Aorta (tissue), 5 donors: Measurements from ENCODE around the gene ZNF488. TPM values are rescaled to one million over a fixed set of nuclear protein-coding genes. Genes with fewer than 3 reads are reported as not detected.

Experiments used
- ATAC-seq: fragments of 200-7000 bp; cut with Tn5 transposase; one replicate; pipeline ENCODE4 v1.9.1; 2022; ENCODE audit warnings: moderate library complexity; ENCODE audit not compliant: low FRiP score
- DNase-seq, 2 donors: peaks; one replicate each; pipeline ENCODE4 v3.0.0-alpha.2; 2020
- H3K27ac ChIP-seq, 2 donors: one replicate each; pipeline ENCODE4 v1.5.1; 2013; ENCODE audit warnings: low read length in 2 of 2, mild to moderate bottlenecking in 2 of 2, moderate library complexity in 2 of 2, control low read depth in 1 of 2, inconsistent platforms in 1 of 2, low read depth in 1 of 2
- H3K27me3 ChIP-seq, 2 donors: one replicate each; pipeline ENCODE4 v1.6.1; 2013; ENCODE audit warnings: control low read depth in 1 of 2, low read length in 1 of 2, mild to moderate bottlenecking in 1 of 2, moderate library complexity in 1 of 2; ENCODE audit not compliant: insufficient read depth in 2 of 2, control insufficient read depth in 1 of 2
- H3K36me3 ChIP-seq, 2 donors: one replicate each; pipeline ENCODE4 v1.6.1; 2013; ENCODE audit warnings: control low read depth in 1 of 2, low read length in 1 of 2, mild to moderate bottlenecking in 1 of 2; ENCODE audit not compliant: insufficient read depth in 2 of 2, control insufficient read depth in 1 of 2
- H3K4me1 ChIP-seq, 2 donors: one replicate each; pipeline ENCODE4 v1.6.1; 2013; ENCODE audit warnings: low read length in 2 of 2, control low read depth in 1 of 2, mild to moderate bottlenecking in 1 of 2, moderate library complexity in 1 of 2; ENCODE audit not compliant: insufficient read depth in 2 of 2, control insufficient read depth in 1 of 2
- H3K4me3 ChIP-seq, 2 donors: one replicate each; pipeline ENCODE4 v1.5.1; 2013; ENCODE audit warnings: low read length in 2 of 2, control low read depth in 1 of 2, mild to moderate bottlenecking in 1 of 2
- H3K9me3 ChIP-seq: one replicate; pipeline ENCODE4 v1.6.1; 2013; ENCODE audit warnings: mild to moderate bottlenecking, low read length; ENCODE audit not compliant: control insufficient read depth
- WGBS, 2 donors: extraction: QIAGEN DNeasy Blood & Tissue Kit; methylation state at CpG; one replicate each; pipeline ENCODE4 v1.1.7; 2013; 5-methylcytosine and 5-hydroxymethylcytosine counted together
- intact Hi-C, 2 donors: fragments of 100-400 bp; cut with DNase I; formaldehyde crosslinking; loops; one replicate each; pipeline versions ENCODE4 v1.14.2 to v1.15.0; 2022
- polyA plus RNA-seq, 2 donors: library from polyadenylated mRNA; stranded (reverse); fragments of 200-250 nt; gene quantifications; one replicate each; pipeline ENCODE4 v1.2.3, GENCODE V29; 2013
- total RNA-seq, 2 donors: library from RNA; stranded (reverse); fragmentation: NEBNext Ultra II Directional; extraction: Animal tissue kit (Norgen Biotek cat#: 25700); gene quantifications; one replicate each; pipeline ENCODE4 v1.2.1, GENCODE V29; 2021
- donor health status: healthy with polysubstance abuse.
- donor health status: Bipolar disorder and iron deficiency.
- donor health status: DM: no; HTN: no; CAD: no.
- donor health status: DM: no; HTN: no; CAD: no.
- donor health status: DM: yes; HTN: yes; CAD: no.

ZNF488 gene
- total and polyA plus RNA-seq, 4 donors = 0.12 to 3.8 (median 0.20) TPM; not detected in 1

GRCh38 chr10:47329855-47330254 lies 54.2 kb downstream of the ZNF488 start:
- no peaks in the 10 kb centered on the region for H3K9me3 ChIP-seq
- no peaks in the 10 kb centered on the region for H3K36me3 ChIP-seq
- no peak for DNase-seq
- 90 to 94% methylated on average over 4 of the region's 4 CpGs for WGBS, 2 donors
- H3K27me3 ChIP-seq = no peaks in the 10 kb centered on the region
- H3K4me1 ChIP-seq = no peaks in the 10 kb centered on the region
- intact Hi-C loops = no loop called here
- H3K4me3 ChIP-seq = no peak overlapping the region
- no peak overlapping the region for H3K27ac ChIP-seq
- no peak for ATAC-seq

- Histone ChIP-seq H3K4me1 (no peaks in the 10 kb centered on the region), H3K9me3 (no peaks in the 10 kb centered on the region), H3K4me3 (no peak overlapping the region), H3K27ac (no peak overlapping the region), H3K27me3 (no peaks in the 10 kb centered on the region), H3K36me3 (no peaks in the 10 kb centered on the region)
- intact Hi-C loops = no loop called here
- DNase-seq (no peak), ATAC-seq (no peak)
- WGBS, 2 donors = 68 to 78% methylated on average over 11 of the region's 11 CpGs
These were observed 57.2 kb downstream of the ZNF488 start for GRCh38 chr10:47326927-47327330.

GRCh38 chr10:47326306-47326926 lies 57.7 kb downstream of the ZNF488 start:
- 61 to 62% methylated on average over 5 of the region's 5 CpGs for WGBS, 2 donors

GRCh38 chr10:47325303-47326291 lies 58.5 kb downstream of the ZNF488 start:
- H3K36me3 ChIP-seq = no peaks in the 10 kb centered on the region
- intact Hi-C loops = no loop called here
- no peak overlapping the region for H3K27ac ChIP-seq
- no peak overlapping the region for H3K4me3 ChIP-seq
- DNase-seq (peak in 1 of 2 donors; percentile 66), ATAC-seq (no peak)
- no peaks in the 10 kb centered on the region for H3K27me3 ChIP-seq
- H3K9me3 ChIP-seq = no peaks in the 10 kb centered on the region
- no peaks in the 10 kb centered on the region for H3K4me1 ChIP-seq
- WGBS, 2 donors = 96 to 97% methylated on average over 30 of the region's 30 CpGs

More at GRCh38 chr10:47326306-47326926, 57.7 kb downstream of the ZNF488 start:
- Histone ChIP-seq H3K27me3 (no peaks in the 10 kb centered on the region), H3K4me1 (no peaks in the 10 kb centered on the region), H3K36me3 (no peaks in the 10 kb centered on the region), H3K27ac (no peak overlapping the region), H3K9me3 (no peaks in the 10 kb centered on the region), H3K4me3 (no peak overlapping the region)
- intact Hi-C loops = no loop called here
- DNase-seq = peak in 1 of 2 donors; percentile 59
- ATAC-seq = no peak

GRCh38 chr10:47323636-47324296 lies 60.3 kb downstream of the ZNF488 start:
- H3K9me3 ChIP-seq = no peaks in the 10 kb centered on the region
- WGBS, 2 donors = 62 to 63% methylated on average over 5 of the region's 5 CpGs
- H3K27ac ChIP-seq = no peak overlapping the region
- H3K4me3 ChIP-seq = no peak overlapping the region
- DNase-seq = no peak
- no peak for ATAC-seq
- intact Hi-C loops = no loop called here
- no peaks in the 10 kb centered on the region for H3K27me3 ChIP-seq
- no peaks in the 10 kb centered on the region for H3K36me3 ChIP-seq
- H3K4me1 ChIP-seq = no peaks in the 10 kb centered on the region

GRCh38 chr10:47323087-47323486 lies 61.0 kb downstream of the ZNF488 start:
- ATAC-seq (no peak), DNase-seq (no peak)
- H3K27ac ChIP-seq = no peak overlapping the region
- no peaks in the 10 kb centered on the region for H3K27me3 ChIP-seq
- H3K9me3 ChIP-seq = no peaks in the 10 kb centered on the region
- intact Hi-C loops = no loop called here
- no peaks in the 10 kb centered on the region for H3K36me3 ChIP-seq
- H3K4me1 ChIP-seq = no peaks in the 10 kb centered on the region
- no peak overlapping the region for H3K4me3 ChIP-seq
- 63 to 79% methylated on average over 1 of the region's 1 CpG for WGBS, 2 donors

GRCh38 chr10:47322300-47323061 lies 61.6 kb downstream of the ZNF488 start, which contains the start of gene GDF2:
GDF2 (plus strand) TSS chr10:47322454; CDS start chr10:47322669, 215 bp downstream.
- intact Hi-C loops = no loop called here
- H3K4me1 ChIP-seq = no peaks in the 10 kb centered on the region
- no peak within 1 kb of the TSS for H3K27ac ChIP-seq
- ATAC-seq (no peak), DNase-seq (peak in 1 of 2 donors; percentile 69)
- no peaks in the 10 kb centered on the region for H3K36me3 ChIP-seq
- H3K9me3 ChIP-seq = no peaks in the 10 kb centered on the region
- no peak within 1 kb of the TSS for H3K4me3 ChIP-seq
- WGBS, 2 donors = 92 to 94% methylated on average over 34 to 35 of the region's 35 CpGs
- no peaks in the 10 kb centered on the region for H3K27me3 ChIP-seq
